Coronary artery (tissue), 2 donors: ENCODE measurements around the gene PORCN.
A peak's percentile ranks its signal among the peaks of the same experiment; 100 is the strongest.
"Not testable (repeated sequence)": the region's sequence is repeated elsewhere in the genome, so short reads cannot be mapped to it uniquely, and the experiment has no call there.

Experiments used
- DNase-seq: peaks from one replicate; pipeline ENCODE4 v3.0.0-alpha.2; 2017; ENCODE audit warnings: low spot score
- H3K27ac ChIP-seq, 2 donors: fragments of 200-600 bp; sonication (generic); one replicate each; pipeline ENCODE4 v1.5.1; 2016 to 2019
- H3K4me3 ChIP-seq: fragments of 200-600 bp; sonication (generic); 2 replicates; pipeline ENCODE4 v1.5.1; 2016; ENCODE audit warnings: mild to moderate bottlenecking, moderate library complexity
- CTCF ChIP-seq: fragments of 200-600 bp; sonication (generic); IDR thresholded peaks from one replicate; pipeline ENCODE4 v1.5.1; 2019; ENCODE audit warnings: antibody characterized with exemption

Gene PORCN

GRCh38 chrX:48521353-48522243, 12.8 kb downstream of the PORCN start, which contains the start of gene EBP:
Gene EBP, plus strand, starts transcription at chrX:48521808. Its CDS starts 1,964 bp downstream, at chrX:48523772.
- peak; percentile 88 for DNase-seq
- Histone ChIP-seq H3K27ac (peak within 1 kb of the TSS; percentile 39 to 80), H3K4me3 (peak within 1 kb of the TSS; percentile 77)
- TF ChIP-seq CTCF = no peak

GRCh38 chrX:48522291-48522690, 13.5 kb downstream of the PORCN start:
- no peak for TF ChIP-seq CTCF
- Histone ChIP-seq H3K4me3 (peak overlapping the region; percentile 77), H3K27ac (peak overlapping the region in 1 of 2 donors; percentile 80)
- no peak for DNase-seq

- Histone ChIP-seq H3K4me3 (no peak overlapping the region), H3K27ac (no peak overlapping the region)
- no peak for DNase-seq
- TF ChIP-seq CTCF = no peak
Observed at GRCh38 chrX:48523682-48524081, 14.9 kb downstream of the PORCN start.

GRCh38 chrX:48525853-48526252, 17.1 kb downstream of the PORCN start:
- H3K27ac ChIP-seq, DNase-seq, H3K4me3 ChIP-seq: not testable (repeated sequence)

GRCh38 chrX:48530736-48531135, 21.9 kb downstream of the PORCN start:
- H3K27ac ChIP-seq = peak overlapping the region in 1 of 2 donors; percentile 66
- TF ChIP-seq CTCF = no peak
- no peak for DNase-seq
- H3K4me3 ChIP-seq = no peak overlapping the region

GRCh38 chrX:48531358-48531959, 22.7 kb downstream of the PORCN start:
- DNase-seq = no peak
- no peak for TF ChIP-seq CTCF
- H3K4me3 ChIP-seq = no peak overlapping the region
- H3K27ac ChIP-seq = peak overlapping the region in 1 of 2 donors; percentile 66

GRCh38 chrX:48532161-48532560, 23.4 kb downstream of the PORCN start:
- H3K4me3 ChIP-seq = no peak overlapping the region
- no peak for DNase-seq
- TF ChIP-seq CTCF = no peak
- H3K27ac ChIP-seq = peak overlapping the region in 1 of 2 donors; percentile 66
